SK-N-SH treated with all-trans-retinoic acid at 6 μM for 48 hours (cell line): Measurements from ENCODE around the gene C18orf63.

ENCODE experiments used
- ATAC-seq: fragments of 200-7000 bp; cut with Tn5 transposase; 3 replicates; pipeline ENCODE4 v1.9.1; 2020; ENCODE audit warnings: mild to moderate bottlenecking, moderate library complexity
- ARNTL ChIP-seq: fragments of 450-650 bp; formaldehyde crosslinking; IDR thresholded peaks from 2 replicates; pipeline ENCODE4 v1.5.0; 2020; ENCODE audit warnings: low read depth, mild to moderate bottlenecking, moderate library complexity, borderline replicate concordance
- ESRRG ChIP-seq: fragments of 250-450 bp; sonication (Bioruptor Pico); IDR thresholded peaks from 2 replicates; pipeline ENCODE4 v1.6.1; 2021; ENCODE audit warnings: mild to moderate bottlenecking
- GLIS3 ChIP-seq: fragments of 250-450 bp; sonication (Bioruptor Pico); IDR thresholded peaks from 2 replicates; pipeline ENCODE4 v1.5.0; 2020; ENCODE audit warnings: mild to moderate bottlenecking, moderate library complexity
- ISL1 ChIP-seq: fragments of 250-450 bp; sonication (Bioruptor Pico); IDR thresholded peaks from 2 replicates; pipeline ENCODE4 v2.1.2; 2022; ENCODE audit warnings: mild to moderate bottlenecking, moderate library complexity
- OSR1 ChIP-seq: fragments of 250-450 bp; sonication (Bioruptor Pico); IDR thresholded peaks from 2 replicates; pipeline ENCODE4 v1.8.0; 2022; ENCODE audit warnings: moderate library complexity, mild to moderate bottlenecking, inconsistent platforms
- PPARA ChIP-seq: fragments of 250-450 bp; sonication (Bioruptor Pico); IDR thresholded peaks from 2 replicates; pipeline ENCODE4 v1.5.0; 2020; ENCODE audit warnings: mild to moderate bottlenecking, borderline replicate concordance
- RARB ChIP-seq: fragments of 250-450 bp; sonication (Bioruptor Pico); IDR thresholded peaks from 2 replicates; pipeline ENCODE4 v1.8.0; 2021; ENCODE audit warnings: mild to moderate bottlenecking, moderate library complexity
- SNAI2 ChIP-seq: fragments of 250-450 bp; sonication (Bioruptor Pico); IDR thresholded peaks from 2 replicates; pipeline ENCODE4 v1.5.0; 2020; ENCODE audit warnings: mild to moderate bottlenecking, moderate library complexity
- TCF4 ChIP-seq: fragments of 250-450 bp; sonication (Bioruptor Pico); IDR thresholded peaks from 2 replicates; pipeline ENCODE4 v1.8.0; 2021; ENCODE audit warnings: mild to moderate bottlenecking, moderate library complexity, borderline replicate concordance
- TOX ChIP-seq: fragments of 250-450 bp; sonication (Bioruptor Pico); IDR thresholded peaks from 2 replicates; pipeline ENCODE4 v1.8.0; 2021; ENCODE audit warnings: mild to moderate bottlenecking, moderate library complexity, borderline replicate concordance
- ZC3H10 ChIP-seq: fragments of 250-450 bp; sonication (Bioruptor Pico); IDR thresholded peaks from 2 replicates; pipeline ENCODE4 v1.5.1; 2021; ENCODE audit warnings: mild to moderate bottlenecking, moderate library complexity
- ZFP30 ChIP-seq: fragments of 450-650 bp; formaldehyde crosslinking; IDR thresholded peaks from 2 replicates; pipeline ENCODE4 v1.5.0; 2022; ENCODE audit warnings: mild to moderate bottlenecking, moderate library complexity
- ZNF565 ChIP-seq: fragments of 450-650 bp; formaldehyde crosslinking; conservative IDR thresholded peaks from 2 replicates; pipeline ENCODE4 v1.5.0; 2020; ENCODE audit warnings: low read depth, mild to moderate bottlenecking, moderate library complexity
- ZNF70 ChIP-seq: fragments of 450-650 bp; formaldehyde crosslinking; IDR thresholded peaks from 2 replicates; pipeline ENCODE4 v1.5.0; 2020; ENCODE audit warnings: mild to moderate bottlenecking, moderate library complexity
- ZNF8 ChIP-seq: fragments of 450-650 bp; formaldehyde crosslinking; IDR thresholded peaks from 2 replicates; pipeline ENCODE4 v1.5.0; 2020; ENCODE audit warnings: mild to moderate bottlenecking, moderate library complexity
- TF ChIP-seq, protein P1 (sequence below): fragments of 250-450 bp; sonication (Bioruptor Pico); IDR thresholded peaks from 2 replicates; pipeline ENCODE4 v1.5.1; 2020; ENCODE audit warnings: low read depth, mild to moderate bottlenecking, moderate library complexity
- TF ChIP-seq, protein P2 (sequence below): fragments of 250-450 bp; sonication (Bioruptor Pico); IDR thresholded peaks from 2 replicates; pipeline ENCODE4 v1.8.0; 2021; ENCODE audit warnings: low read depth, mild to moderate bottlenecking, moderate library complexity, borderline replicate concordance
- TF ChIP-seq, protein P3 (sequence below): fragments of 250-450 bp; sonication (Bioruptor Pico); IDR thresholded peaks from 2 replicates; pipeline ENCODE4 v1.8.0; 2020; ENCODE audit warnings: mild to moderate bottlenecking, moderate library complexity, borderline replicate concordance
- TF ChIP-seq, protein P4 (sequence below): fragments of 250-450 bp; sonication (Bioruptor Pico); IDR thresholded peaks from 2 replicates; pipeline ENCODE4 v1.5.1; 2021; ENCODE audit warnings: mild to moderate bottlenecking, moderate library complexity

Gene C18orf63

DNA sequence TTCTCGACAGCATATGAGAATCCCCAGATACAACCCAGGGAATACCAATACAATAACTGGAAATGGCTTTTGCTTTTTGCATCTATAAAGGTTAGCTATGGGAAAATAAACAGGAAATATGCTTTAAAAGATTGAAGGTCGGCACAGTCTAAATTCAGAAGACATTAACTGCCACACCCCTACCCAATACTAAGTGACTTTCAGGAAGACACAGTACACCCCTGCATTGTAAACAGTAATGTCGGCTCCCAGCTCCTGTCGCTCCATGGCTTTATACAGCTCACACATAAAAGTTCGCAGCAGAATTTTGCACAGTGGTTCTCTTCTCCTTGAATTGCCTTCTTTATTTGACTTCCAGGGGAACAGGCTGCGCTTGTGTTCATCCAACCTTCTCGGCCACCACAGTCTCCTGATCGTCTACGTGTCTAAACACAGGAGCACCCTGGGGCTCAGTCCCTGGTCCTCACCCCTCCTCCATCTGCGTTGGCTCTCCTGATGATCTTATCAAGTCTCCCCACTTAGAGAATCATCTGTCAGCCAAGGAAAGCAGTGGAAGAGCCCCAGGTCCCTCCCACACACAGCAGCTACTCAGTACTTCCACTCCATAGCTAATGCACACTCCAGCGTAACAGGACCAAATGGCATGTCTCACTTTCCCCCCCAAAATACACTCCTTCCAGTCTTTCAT, 46.6 kb upstream of the C18orf63 start:
- TF ChIP-seq, protein P1, sequence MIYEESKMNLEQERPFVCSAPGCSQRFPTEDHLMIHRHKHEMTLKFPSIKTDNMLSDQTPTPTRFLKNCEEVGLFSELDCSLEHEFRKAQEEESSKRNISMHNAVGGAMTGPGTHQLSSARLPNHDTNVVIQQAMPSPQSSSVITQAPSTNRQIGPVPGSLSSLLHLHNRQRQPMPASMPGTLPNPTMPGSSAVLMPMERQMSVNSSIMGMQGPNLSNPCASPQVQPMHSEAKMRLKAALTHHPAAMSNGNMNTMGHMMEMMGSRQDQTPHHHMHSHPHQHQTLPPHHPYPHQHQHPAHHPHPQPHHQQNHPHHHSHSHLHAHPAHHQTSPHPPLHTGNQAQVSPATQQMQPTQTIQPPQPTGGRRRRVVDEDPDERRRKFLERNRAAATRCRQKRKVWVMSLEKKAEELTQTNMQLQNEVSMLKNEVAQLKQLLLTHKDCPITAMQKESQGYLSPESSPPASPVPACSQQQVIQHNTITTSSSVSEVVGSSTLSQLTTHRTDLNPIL (CRISPR knock-in tag), result no peak
- no peak for TF ChIP-seq PPARA (CRISPR knock-in tag)
- TF ChIP-seq ARNTL, result no peak
- no peak for TF ChIP-seq ESRRG (CRISPR knock-in tag)
- TF ChIP-seq, protein P2, sequence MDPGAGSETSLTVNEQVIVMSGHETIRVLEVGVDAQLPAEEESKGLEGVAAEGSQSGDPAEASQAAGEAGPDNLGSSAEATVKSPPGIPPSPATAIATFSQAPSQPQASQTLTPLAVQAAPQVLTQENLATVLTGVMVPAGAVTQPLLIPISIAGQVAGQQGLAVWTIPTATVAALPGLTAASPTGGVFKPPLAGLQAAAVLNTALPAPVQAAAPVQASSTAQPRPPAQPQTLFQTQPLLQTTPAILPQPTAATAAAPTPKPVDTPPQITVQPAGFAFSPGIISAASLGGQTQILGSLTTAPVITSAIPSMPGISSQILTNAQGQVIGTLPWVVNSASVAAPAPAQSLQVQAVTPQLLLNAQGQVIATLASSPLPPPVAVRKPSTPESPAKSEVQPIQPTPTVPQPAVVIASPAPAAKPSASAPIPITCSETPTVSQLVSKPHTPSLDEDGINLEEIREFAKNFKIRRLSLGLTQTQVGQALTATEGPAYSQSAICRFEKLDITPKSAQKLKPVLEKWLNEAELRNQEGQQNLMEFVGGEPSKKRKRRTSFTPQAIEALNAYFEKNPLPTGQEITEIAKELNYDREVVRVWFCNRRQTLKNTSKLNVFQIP, result no peak
- no peak for TF ChIP-seq ZNF8 (CRISPR knock-in tag)
- TF ChIP-seq GLIS3, result no peak
- TF ChIP-seq ZNF70 (CRISPR knock-in tag), result no peak
- TF ChIP-seq, protein P3, sequence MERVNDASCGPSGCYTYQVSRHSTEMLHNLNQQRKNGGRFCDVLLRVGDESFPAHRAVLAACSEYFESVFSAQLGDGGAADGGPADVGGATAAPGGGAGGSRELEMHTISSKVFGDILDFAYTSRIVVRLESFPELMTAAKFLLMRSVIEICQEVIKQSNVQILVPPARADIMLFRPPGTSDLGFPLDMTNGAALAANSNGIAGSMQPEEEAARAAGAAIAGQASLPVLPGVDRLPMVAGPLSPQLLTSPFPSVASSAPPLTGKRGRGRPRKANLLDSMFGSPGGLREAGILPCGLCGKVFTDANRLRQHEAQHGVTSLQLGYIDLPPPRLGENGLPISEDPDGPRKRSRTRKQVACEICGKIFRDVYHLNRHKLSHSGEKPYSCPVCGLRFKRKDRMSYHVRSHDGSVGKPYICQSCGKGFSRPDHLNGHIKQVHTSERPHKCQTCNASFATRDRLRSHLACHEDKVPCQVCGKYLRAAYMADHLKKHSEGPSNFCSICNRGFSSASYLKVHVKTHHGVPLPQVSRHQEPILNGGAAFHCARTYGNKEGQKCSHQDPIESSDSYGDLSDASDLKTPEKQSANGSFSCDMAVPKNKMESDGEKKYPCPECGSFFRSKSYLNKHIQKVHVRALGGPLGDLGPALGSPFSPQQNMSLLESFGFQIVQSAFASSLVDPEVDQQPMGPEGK (CRISPR knock-in tag), result no peak
- TF ChIP-seq TOX, result no peak
- TF ChIP-seq OSR1 (CRISPR knock-in tag), result no peak
- no peak for TF ChIP-seq TCF4 (CRISPR knock-in tag)
- TF ChIP-seq SNAI2 (CRISPR knock-in tag), result no peak
- no peak for TF ChIP-seq ISL1 (CRISPR knock-in tag)
- TF ChIP-seq ZFP30 (CRISPR knock-in tag), result no peak
- no peak for ATAC-seq

DNA sequence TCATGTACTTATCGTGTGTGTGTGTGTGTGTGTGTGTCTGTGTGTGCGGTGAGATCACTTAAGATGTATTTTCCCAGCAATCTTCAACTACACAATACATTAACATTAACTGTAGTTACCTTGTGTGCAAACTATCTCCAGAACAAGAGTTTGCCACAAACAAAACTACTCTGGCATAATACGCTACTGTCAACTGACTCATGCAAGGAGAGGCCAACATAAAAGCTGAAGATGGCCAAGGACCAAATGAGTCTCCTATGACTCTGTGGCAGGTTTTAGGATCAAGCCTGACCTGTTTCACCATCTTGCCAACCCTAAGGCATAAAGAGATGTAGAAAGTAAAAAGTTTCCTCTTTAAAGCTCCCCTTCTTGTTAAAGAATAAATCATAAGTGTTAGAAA, 44.0 kb upstream of the C18orf63 start:
- no peak for ATAC-seq
- TF ChIP-seq ARNTL (no peak), ZC3H10 (CRISPR knock-in tag) (no peak), TOX (no peak), ZNF70 (CRISPR knock-in tag) (no peak), TCF4 (CRISPR knock-in tag) (no peak), RARB (CRISPR knock-in tag) (no peak), SNAI2 (CRISPR knock-in tag) (no peak)
- TF ChIP-seq, protein P3 (CRISPR knock-in tag), result no peak
- TF ChIP-seq, protein P4, sequence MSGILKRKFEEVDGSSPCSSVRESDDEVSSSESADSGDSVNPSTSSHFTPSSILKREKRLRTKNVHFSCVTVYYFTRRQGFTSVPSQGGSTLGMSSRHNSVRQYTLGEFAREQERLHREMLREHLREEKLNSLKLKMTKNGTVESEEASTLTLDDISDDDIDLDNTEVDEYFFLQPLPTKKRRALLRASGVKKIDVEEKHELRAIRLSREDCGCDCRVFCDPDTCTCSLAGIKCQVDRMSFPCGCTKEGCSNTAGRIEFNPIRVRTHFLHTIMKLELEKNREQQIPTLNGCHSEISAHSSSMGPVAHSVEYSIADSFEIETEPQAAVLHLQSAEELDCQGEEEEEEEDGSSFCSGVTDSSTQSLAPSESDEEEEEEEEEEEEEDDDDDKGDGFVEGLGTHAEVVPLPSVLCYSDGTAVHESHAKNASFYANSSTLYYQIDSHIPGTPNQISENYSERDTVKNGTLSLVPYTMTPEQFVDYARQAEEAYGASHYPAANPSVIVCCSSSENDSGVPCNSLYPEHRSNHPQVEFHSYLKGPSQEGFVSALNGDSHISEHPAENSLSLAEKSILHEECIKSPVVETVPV (CRISPR knock-in tag), result no peak
- TF ChIP-seq, all 23 proteins: peak for 0

DNA sequence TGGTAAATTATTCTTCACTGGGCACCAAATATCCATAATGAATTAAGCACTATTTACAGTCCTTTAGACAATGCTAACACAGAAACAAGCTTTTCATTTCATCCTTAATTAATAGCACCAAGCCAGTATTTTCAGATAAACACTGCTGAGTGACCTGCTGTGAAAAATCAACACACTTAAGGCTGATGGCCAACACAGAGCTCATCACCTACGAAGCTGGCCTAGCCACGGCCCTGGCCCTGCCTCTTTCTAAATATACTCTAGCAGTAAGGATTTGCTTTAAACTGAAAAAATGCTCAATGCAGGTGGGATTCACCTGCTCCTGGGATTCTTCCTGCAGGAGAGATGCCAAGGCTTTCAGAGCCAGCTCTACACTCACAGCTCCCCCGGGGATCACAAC, 42.2 kb upstream of the C18orf63 start:
- TF ChIP-seq ZNF565 (CRISPR knock-in tag), result no peak
- TF ChIP-seq, protein P3 (CRISPR knock-in tag), result no peak
- no peak for ATAC-seq
